SK-N-SH (cell line): Measurements from ENCODE around the gene FAM20A.

Source experiments
- ELF1 ChIP-seq: IDR thresholded peaks from 2 replicates; pipeline ENCODE4 v1.4.0; 2012
- EP300 ChIP-seq, 2 experiments: IDR thresholded peaks; 2 replicates each; pipeline versions ENCODE4 v1.4.0 to v1.6.1; 2012; ENCODE audit warnings: borderline replicate concordance in 1 of 2, low read depth in 1 of 2, low read length in 1 of 2
- JUND ChIP-seq: IDR thresholded peaks from 2 replicates; pipeline ENCODE4 v1.4.0; 2012
- NFIC ChIP-seq: IDR thresholded peaks from 2 replicates; pipeline ENCODE4 v1.4.0; 2012; ENCODE audit warnings: borderline replicate concordance
- TF ChIP-seq, protein P1 (sequence below): IDR thresholded peaks from 2 replicates; pipeline ENCODE4 v1.6.1; 2012; ENCODE audit warnings: mild to moderate bottlenecking, low read depth, low read length, moderate library complexity
- TF ChIP-seq, protein P2 (sequence below): IDR thresholded peaks from 2 replicates; pipeline ENCODE4; 2012
- TF ChIP-seq, protein P3 (sequence below): fragments of 200-600 bp; sonication (generic); IDR thresholded peaks from 2 replicates; pipeline ENCODE4 v1.6.1; 2017; ENCODE audit warnings: antibody characterized with exemption, mild to moderate bottlenecking, moderate library complexity

DNA sequence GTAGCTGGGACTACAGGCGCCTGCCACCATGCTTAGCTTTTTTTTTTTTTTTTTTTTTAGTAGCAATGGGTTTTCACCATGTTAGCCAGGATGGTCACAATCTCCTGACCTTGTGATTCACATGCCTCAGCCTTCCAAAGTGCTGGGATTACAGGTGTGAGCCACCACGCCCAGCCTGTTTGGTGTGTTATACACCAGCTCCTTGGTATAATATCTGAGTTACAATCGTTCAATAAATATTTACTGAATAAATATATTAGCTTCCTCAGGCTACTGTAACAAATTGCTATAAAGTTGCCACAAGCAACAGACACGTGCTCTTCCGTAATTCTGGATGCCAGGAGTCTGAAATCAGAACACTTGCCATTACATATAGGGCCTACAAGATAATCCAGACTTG, 13.6 kb upstream of the FAM20A start:
- TF ChIP-seq JUND, result no peak
- TF ChIP-seq, protein P1, sequence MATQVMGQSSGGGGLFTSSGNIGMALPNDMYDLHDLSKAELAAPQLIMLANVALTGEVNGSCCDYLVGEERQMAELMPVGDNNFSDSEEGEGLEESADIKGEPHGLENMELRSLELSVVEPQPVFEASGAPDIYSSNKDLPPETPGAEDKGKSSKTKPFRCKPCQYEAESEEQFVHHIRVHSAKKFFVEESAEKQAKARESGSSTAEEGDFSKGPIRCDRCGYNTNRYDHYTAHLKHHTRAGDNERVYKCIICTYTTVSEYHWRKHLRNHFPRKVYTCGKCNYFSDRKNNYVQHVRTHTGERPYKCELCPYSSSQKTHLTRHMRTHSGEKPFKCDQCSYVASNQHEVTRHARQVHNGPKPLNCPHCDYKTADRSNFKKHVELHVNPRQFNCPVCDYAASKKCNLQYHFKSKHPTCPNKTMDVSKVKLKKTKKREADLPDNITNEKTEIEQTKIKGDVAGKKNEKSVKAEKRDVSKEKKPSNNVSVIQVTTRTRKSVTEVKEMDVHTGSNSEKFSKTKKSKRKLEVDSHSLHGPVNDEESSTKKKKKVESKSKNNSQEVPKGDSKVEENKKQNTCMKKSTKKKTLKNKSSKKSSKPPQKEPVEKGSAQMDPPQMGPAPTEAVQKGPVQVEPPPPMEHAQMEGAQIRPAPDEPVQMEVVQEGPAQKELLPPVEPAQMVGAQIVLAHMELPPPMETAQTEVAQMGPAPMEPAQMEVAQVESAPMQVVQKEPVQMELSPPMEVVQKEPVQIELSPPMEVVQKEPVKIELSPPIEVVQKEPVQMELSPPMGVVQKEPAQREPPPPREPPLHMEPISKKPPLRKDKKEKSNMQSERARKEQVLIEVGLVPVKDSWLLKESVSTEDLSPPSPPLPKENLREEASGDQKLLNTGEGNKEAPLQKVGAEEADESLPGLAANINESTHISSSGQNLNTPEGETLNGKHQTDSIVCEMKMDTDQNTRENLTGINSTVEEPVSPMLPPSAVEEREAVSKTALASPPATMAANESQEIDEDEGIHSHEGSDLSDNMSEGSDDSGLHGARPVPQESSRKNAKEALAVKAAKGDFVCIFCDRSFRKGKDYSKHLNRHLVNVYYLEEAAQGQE, result no peak
- no peak for TF ChIP-seq EP300 (IDR thresholded peaks at IDR 0.05; ENCODE audit: borderline replicate concordance in 1 of 2, low read depth in 1 of 2, low read length in 1 of 2)
- TF ChIP-seq, protein P2, sequence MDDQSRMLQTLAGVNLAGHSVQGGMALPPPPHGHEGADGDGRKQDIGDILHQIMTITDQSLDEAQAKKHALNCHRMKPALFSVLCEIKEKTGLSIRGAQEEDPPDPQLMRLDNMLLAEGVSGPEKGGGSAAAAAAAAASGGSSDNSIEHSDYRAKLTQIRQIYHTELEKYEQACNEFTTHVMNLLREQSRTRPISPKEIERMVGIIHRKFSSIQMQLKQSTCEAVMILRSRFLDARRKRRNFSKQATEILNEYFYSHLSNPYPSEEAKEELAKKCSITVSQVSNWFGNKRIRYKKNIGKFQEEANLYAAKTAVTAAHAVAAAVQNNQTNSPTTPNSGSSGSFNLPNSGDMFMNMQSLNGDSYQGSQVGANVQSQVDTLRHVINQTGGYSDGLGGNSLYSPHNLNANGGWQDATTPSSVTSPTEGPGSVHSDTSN, result no peak
- TF ChIP-seq, protein P3, sequence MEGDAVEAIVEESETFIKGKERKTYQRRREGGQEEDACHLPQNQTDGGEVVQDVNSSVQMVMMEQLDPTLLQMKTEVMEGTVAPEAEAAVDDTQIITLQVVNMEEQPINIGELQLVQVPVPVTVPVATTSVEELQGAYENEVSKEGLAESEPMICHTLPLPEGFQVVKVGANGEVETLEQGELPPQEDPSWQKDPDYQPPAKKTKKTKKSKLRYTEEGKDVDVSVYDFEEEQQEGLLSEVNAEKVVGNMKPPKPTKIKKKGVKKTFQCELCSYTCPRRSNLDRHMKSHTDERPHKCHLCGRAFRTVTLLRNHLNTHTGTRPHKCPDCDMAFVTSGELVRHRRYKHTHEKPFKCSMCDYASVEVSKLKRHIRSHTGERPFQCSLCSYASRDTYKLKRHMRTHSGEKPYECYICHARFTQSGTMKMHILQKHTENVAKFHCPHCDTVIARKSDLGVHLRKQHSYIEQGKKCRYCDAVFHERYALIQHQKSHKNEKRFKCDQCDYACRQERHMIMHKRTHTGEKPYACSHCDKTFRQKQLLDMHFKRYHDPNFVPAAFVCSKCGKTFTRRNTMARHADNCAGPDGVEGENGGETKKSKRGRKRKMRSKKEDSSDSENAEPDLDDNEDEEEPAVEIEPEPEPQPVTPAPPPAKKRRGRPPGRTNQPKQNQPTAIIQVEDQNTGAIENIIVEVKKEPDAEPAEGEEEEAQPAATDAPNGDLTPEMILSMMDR, result no peak
- TF ChIP-seq NFIC, result no peak
- no peak for TF ChIP-seq ELF1
